ENCODE data around the gene MAMDC4. TPM values are rescaled to one million over a fixed set of nuclear protein-coding genes. Genes with fewer than 3 reads are reported as not detected.
A peak's percentile ranks its signal among the peaks of the same experiment; 100 is the strongest.

MAMDC4 gene
- total and polyA plus RNA-seq, 3 donors from 2014 or later, result 8.1 to 21.9 (median 18.3) TPM

- no peak overlapping the region for H3K27ac ChIP-seq
- no peaks in the 10 kb centered on the region for H3K36me3 ChIP-seq (ENCODE audit: low read depth, missing control alignments)
- H3K9me3 ChIP-seq, result no peaks in the 10 kb centered on the region
- peaks cover 12% of the 10 kb centered on the region for H3K4me1 ChIP-seq
- DNase-seq, result no peak
- no peak for TF ChIP-seq CTCF (IDR thresholded peaks at IDR 0.05)
- no peak for TF ChIP-seq POLR2A (IDR thresholded peaks at IDR 0.05)
- 84 to 85% methylated on average over 10 to 12 of the region's 12 CpGs for WGBS, 2 donors
- H3K27me3 ChIP-seq, result no peaks in the 10 kb centered on the region
- intact Hi-C loops (cut with DNase I; ENCODE audit: low total_unique reads), result loop anchor here (5.0 kb wide), 1 partner anchor 137 kb away; the partner anchor contains the start of gene FBXW5
- no peak overlapping the region for H3K4me3 ChIP-seq
Observed at GRCh38 chr9:136805207-136805740, 46.9 kb upstream of the MAMDC4 start.

GRCh38 chr9:136806067-136806466 is 46.1 kb upstream of the MAMDC4 start:
- Histone ChIP-seq H3K27ac (no peak overlapping the region), H3K9me3 (no peaks in the 10 kb centered on the region), H3K4me3 (no peak overlapping the region), H3K4me1 (peaks cover 12% of the 10 kb centered on the region), H3K27me3 (no peaks in the 10 kb centered on the region), H3K36me3 (ENCODE audit: low read depth, missing control alignments) (no peaks in the 10 kb centered on the region)
- intact Hi-C loops (cut with DNase I; ENCODE audit: low total_unique reads), result loop anchor here (5.0 kb wide), 1 partner anchor 136 kb away; the partner anchor contains the start of gene FBXW5
- TF ChIP-seq POLR2A (IDR thresholded peaks at IDR 0.05), result no peak
- TF ChIP-seq CTCF (IDR thresholded peaks at IDR 0.05), result no peak
- 94 to 100% methylated on average over 1 to 10 of the region's 10 CpGs for WGBS, 2 donors
- DNase-seq, result no peak

- Histone ChIP-seq H3K27me3 (no peaks in the 10 kb centered on the region), H3K36me3 (ENCODE audit: low read depth, missing control alignments) (no peaks in the 10 kb centered on the region), H3K27ac (peak overlapping the region; percentile 86 to 88), H3K4me3 (peak overlapping the region; percentile 79 to 94), H3K4me1 (peaks cover 12% of the 10 kb centered on the region), H3K9me3 (no peaks in the 10 kb centered on the region)
- DNase-seq, result no peak
- 42 to 58% methylated on average over 12 to 25 of the region's 25 CpGs for WGBS, 2 donors
- TF ChIP-seq POLR2A (IDR thresholded peaks at IDR 0.05) (no peak), CTCF (IDR thresholded peaks at IDR 0.05) (no peak)
- intact Hi-C loops (cut with DNase I; ENCODE audit: low total_unique reads), result loop anchor here (5.0 kb wide), 1 partner anchor 136 kb away; the partner anchor contains the start of gene FBXW5
Observed at GRCh38 chr9:136806631-136807201, 45.4 kb upstream of the MAMDC4 start.

GRCh38 chr9:136807281-136808074 is 44.7 kb upstream of the MAMDC4 start, which contains the start of gene RABL6:
RABL6 (plus strand) TSS chr9:136807948; CDS start chr9:136808197, 249 bp downstream.
- Histone ChIP-seq H3K4me1 (peaks cover 12% of the 10 kb centered on the region), H3K36me3 (ENCODE audit: low read depth, missing control alignments) (no peaks in the 10 kb centered on the region), H3K27me3 (no peaks in the 10 kb centered on the region), H3K4me3 (peak within 1 kb of the TSS; percentile 79 to 94), H3K9me3 (no peaks in the 10 kb centered on the region), H3K27ac (peak within 1 kb of the TSS; percentile 86 to 88)
- WGBS, 2 donors, result 0 to 1% methylated on average over 14 to 90 of the region's 96 CpGs
- peak; percentile 76 for DNase-seq
- intact Hi-C loops (cut with DNase I; ENCODE audit: low total_unique reads), result loop anchor here (5.0 kb wide), 1 partner anchor 135 kb away; the partner anchor contains the start of gene FBXW5
- TF ChIP-seq CTCF (IDR thresholded peaks at IDR 0.05) (peak in 1 of 3 experiments; percentile 16), POLR2A (IDR thresholded peaks at IDR 0.05) (peak; percentile 7)
